ENCODE data around the gene HMGN4.

- TF ChIP-seq RAD21 (IDR thresholded peaks at IDR 0.05 in 1 of 2, conservative IDR thresholded peaks at IDR 0.05 in 1 of 2; ENCODE audit: low read depth in 2 of 2, low read length in 2 of 2), result no peak
- TF ChIP-seq, protein P1, sequence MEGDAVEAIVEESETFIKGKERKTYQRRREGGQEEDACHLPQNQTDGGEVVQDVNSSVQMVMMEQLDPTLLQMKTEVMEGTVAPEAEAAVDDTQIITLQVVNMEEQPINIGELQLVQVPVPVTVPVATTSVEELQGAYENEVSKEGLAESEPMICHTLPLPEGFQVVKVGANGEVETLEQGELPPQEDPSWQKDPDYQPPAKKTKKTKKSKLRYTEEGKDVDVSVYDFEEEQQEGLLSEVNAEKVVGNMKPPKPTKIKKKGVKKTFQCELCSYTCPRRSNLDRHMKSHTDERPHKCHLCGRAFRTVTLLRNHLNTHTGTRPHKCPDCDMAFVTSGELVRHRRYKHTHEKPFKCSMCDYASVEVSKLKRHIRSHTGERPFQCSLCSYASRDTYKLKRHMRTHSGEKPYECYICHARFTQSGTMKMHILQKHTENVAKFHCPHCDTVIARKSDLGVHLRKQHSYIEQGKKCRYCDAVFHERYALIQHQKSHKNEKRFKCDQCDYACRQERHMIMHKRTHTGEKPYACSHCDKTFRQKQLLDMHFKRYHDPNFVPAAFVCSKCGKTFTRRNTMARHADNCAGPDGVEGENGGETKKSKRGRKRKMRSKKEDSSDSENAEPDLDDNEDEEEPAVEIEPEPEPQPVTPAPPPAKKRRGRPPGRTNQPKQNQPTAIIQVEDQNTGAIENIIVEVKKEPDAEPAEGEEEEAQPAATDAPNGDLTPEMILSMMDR (IDR thresholded peaks at IDR 0.05; ENCODE audit: control extremely low read depth in 1 of 3, insufficient read depth in 1 of 3, low read depth in 1 of 3, low read length in 3 of 3), result no peak
- no peak for TF ChIP-seq SAP30 (IDR thresholded peaks at IDR 0.05; ENCODE audit: insufficient read depth, insufficient replicate concordance, low read length)
- TF ChIP-seq SP1 (IDR thresholded peaks at IDR 0.05; ENCODE audit: low read depth, low read length), result no peak
These were observed 38.3 kb downstream of the HMGN4 start for GRCh38 chr6:26576407-26576843.
